ENCODE data around the gene DNAAF1. TPM values are rescaled to one million over a fixed set of nuclear protein-coding genes. Genes with fewer than 3 reads are reported as not detected.

DNAAF1 gene
- under 0.01 and 0.06 TPM in 2 replicates for total RNA-seq

GRCh38 chr16:84144859-84145639, at the start of gene DNAAF1, which contains the start of gene HSDL1:
DNAAF1 (plus strand) TSS chr16:84145308; CDS start chr16:84145441, 133 bp downstream.
HSDL1 (minus strand) TSS chr16:84145177; CDS start chr16:84131321, 13,856 bp downstream.

GRCh38 chr16:84116720-84117493, 28.2 kb upstream of the DNAAF1 start, which contains the start of gene MBTPS1:
MBTPS1 (minus strand) TSS chr16:84116942; CDS start chr16:84101783, 15,159 bp downstream.

GRCh38 chr16:84186685-84187437, 41.8 kb downstream of the DNAAF1 start, which contains the start of gene TAF1C:
TAF1C (minus strand) TSS chr16:84187057; CDS start chr16:84184988, 2,069 bp downstream.

GRCh38 chr16:84190731-84191388, 45.8 kb downstream of the DNAAF1 start, which contains the start of gene ADAD2:
ADAD2 (plus strand) TSS chr16:84191157; CDS start chr16:84191231, 74 bp downstream.

Other genes starting within 250 kb of the DNAAF1 start
- 3.2 TPM in 2 replicates for gene MLYCD, start 246.2 kb upstream of the DNAAF1 start, total RNA-seq
- gene OSGIN1, start 192.1 kb upstream of the DNAAF1 start, total RNA-seq = 2.2 and 4.1 TPM in 2 replicates
- 0.13 TPM in 1 of 2 replicates, not detected in the other for gene NECAB2, start 177.1 kb upstream of the DNAAF1 start, total RNA-seq
- not detected in 2 replicates for gene SLC38A8, start 102.5 kb upstream of the DNAAF1 start, total RNA-seq
- gene MBTPS1, start 28.4 kb upstream of the DNAAF1 start, total RNA-seq = 101 and 121 TPM in 2 replicates
- gene HSDL1, start 131 bp upstream of the DNAAF1 start, total RNA-seq = 16.9 and 19.1 TPM in 2 replicates
- 9.8 and 13.9 TPM in 2 replicates for gene TAF1C, start 41.7 kb downstream of the DNAAF1 start, total RNA-seq
- gene ADAD2, start 45.8 kb downstream of the DNAAF1 start, total RNA-seq = not detected in 2 replicates
- gene KCNG4, start 94.7 kb downstream of the DNAAF1 start, total RNA-seq = under 0.01 TPM in 1 of 2 replicates, not detected in the other
- gene WFDC1, start 149.6 kb downstream of the DNAAF1 start, total RNA-seq = 29.6 and 32.1 TPM in 2 replicates
- gene ATP2C2, start 223.2 kb downstream of the DNAAF1 start, total RNA-seq = 0.06 TPM in 1 of 2 replicates, not detected in the other